Fibroblast of the aortic adventitia (primary cell): ENCODE measurements around the gene HEPACAM. TPM values are rescaled to one million over a fixed set of nuclear protein-coding genes. Genes with fewer than 3 reads are reported as not detected.
A peak's percentile ranks its signal among the peaks of the same experiment; 100 is the strongest.

ENCODE experiments used
- DNase-seq: peaks from one replicate; pipeline ENCODE4 v3.0.0-alpha.2; 2010; ENCODE audit warnings: low read depth
- H3K4me3 ChIP-seq: 2 replicates; pipeline ENCODE4 v1.5.1; 2011; ENCODE audit warnings: low read depth, mild to moderate bottlenecking, control low read depth, low read length, moderate library complexity
- total RNA-seq: library from RNA; depleted of rRNA; stranded (reverse); fragments of >200 nt; gene quantifications from 2 replicates; pipeline ENCODE4 v1.2.3, GENCODE V29; 2012; ENCODE audit warnings: low replicate concordance
- TF ChIP-seq, protein P1 (sequence below): IDR thresholded peaks from 2 replicates; pipeline ENCODE4 v1.5.1; 2011; ENCODE audit warnings: mild to moderate bottlenecking, low read length, control low read depth, inconsistent platforms; ENCODE audit not compliant: insufficient read depth

Gene HEPACAM
- total RNA-seq, 1 donor: not detected

DNA sequence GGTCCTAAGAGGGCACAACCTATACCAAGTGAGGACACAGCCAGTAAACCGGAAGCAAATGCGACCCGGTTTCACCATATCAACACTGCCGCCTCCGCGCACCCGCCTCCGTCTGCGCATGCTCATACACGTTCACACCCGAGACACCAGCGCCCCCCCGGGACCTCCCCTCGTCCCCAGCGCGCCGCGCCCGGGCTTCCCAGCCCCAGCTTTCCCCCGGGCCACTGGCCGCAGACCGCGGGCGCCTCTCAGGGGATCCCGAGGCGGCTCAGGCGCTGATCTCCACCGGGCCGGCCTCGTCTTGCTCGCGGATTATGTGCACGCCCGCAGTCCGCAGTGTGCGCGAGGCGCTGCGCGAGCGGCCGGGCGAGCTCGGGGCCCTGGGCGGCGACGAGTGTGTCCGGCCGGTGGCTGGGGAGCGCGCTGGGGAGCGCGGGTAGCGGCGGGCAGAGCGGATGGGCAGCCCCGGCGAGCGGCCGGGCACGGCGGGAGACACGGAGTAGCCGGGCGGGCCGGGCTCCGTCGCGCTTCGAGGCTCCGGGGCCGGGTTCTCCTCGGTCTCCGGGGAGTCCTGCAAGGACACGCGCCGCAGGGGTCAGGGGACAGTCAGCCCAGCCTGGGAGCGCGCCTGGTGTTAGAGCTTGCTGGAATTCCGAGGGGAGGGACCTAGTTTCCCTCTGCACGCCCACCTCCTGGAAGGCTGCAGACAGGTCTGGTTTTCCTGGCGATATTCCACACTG lies 14.8 kb downstream of the HEPACAM start:
- peak; percentile 31 for DNase-seq
- peak overlapping the region; percentile 17 for H3K4me3 ChIP-seq
- TF ChIP-seq, protein P1, sequence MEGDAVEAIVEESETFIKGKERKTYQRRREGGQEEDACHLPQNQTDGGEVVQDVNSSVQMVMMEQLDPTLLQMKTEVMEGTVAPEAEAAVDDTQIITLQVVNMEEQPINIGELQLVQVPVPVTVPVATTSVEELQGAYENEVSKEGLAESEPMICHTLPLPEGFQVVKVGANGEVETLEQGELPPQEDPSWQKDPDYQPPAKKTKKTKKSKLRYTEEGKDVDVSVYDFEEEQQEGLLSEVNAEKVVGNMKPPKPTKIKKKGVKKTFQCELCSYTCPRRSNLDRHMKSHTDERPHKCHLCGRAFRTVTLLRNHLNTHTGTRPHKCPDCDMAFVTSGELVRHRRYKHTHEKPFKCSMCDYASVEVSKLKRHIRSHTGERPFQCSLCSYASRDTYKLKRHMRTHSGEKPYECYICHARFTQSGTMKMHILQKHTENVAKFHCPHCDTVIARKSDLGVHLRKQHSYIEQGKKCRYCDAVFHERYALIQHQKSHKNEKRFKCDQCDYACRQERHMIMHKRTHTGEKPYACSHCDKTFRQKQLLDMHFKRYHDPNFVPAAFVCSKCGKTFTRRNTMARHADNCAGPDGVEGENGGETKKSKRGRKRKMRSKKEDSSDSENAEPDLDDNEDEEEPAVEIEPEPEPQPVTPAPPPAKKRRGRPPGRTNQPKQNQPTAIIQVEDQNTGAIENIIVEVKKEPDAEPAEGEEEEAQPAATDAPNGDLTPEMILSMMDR: no peak

DNA sequence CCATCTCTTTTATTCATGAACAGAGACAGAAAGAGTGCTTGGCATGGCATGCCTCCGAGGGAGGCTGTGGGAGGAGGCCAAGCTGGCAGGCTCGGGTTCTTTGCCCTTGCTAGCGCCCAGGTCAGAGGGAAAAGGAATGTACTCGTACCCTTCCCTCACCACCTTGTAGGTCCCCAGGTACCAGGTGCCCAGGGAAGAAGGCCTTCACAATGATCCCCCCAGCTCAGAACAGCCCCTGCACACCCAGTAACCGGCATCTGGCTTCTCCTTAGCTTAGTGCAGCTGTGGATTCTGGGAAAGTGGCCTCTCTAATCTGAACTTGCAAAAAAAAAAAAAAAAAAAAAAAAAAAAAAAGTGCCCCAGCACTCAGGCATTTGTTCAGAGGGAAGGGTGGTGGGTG lies 15.5 kb downstream of the HEPACAM start:
- no peak for DNase-seq
- TF ChIP-seq, protein P1: no peak
- H3K4me3 ChIP-seq: no peak overlapping the region

DNA sequence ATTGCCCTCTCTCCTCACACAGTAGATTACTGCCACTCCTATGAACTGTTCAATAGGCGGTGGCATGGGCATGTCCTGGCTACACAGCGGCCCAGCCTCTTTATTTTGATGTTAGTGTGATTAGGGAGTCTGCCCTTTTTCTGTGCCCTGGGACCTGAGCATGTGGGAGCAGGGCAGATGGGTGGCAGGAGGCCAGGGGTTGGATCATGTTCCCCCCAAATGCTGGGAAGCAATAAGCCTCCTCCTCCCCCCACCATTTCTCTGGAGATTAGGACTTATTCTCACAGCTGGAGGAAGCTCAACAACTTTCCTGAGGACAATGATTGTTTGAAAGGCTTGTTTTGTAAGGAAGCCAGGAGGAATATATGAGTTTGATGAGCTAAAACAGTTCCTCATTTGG lies 15.9 kb downstream of the HEPACAM start:
- TF ChIP-seq, protein P1: no peak
- no peak overlapping the region for H3K4me3 ChIP-seq
- DNase-seq: no peak

DNA sequence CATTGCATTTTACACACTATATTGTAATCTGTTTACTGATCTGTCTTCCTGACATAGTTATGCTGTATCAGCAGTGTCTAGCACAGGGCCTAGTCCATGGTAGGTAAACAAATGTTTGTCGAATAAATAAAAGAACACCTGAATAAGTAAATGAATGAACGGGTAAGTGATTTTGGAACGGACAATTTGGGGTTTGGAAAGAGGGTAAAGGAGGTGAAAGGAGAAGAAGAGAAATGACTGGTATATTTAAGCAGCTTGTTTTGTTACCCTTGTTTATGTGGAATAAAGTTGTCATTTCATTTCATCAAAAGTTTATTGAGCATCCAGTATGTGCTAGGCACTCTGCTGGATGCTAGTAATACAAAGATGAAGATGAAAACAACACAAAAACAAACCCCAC lies 16.9 kb downstream of the HEPACAM start, which contains the start of gene HEPN1:
Gene HEPN1 (plus strand): TSS at position 301 of the 400 bp plus-strand sequence.
- TF ChIP-seq, protein P1: no peak
- no peak for DNase-seq
- H3K4me3 ChIP-seq: no peak within 1 kb of the TSS

DNA sequence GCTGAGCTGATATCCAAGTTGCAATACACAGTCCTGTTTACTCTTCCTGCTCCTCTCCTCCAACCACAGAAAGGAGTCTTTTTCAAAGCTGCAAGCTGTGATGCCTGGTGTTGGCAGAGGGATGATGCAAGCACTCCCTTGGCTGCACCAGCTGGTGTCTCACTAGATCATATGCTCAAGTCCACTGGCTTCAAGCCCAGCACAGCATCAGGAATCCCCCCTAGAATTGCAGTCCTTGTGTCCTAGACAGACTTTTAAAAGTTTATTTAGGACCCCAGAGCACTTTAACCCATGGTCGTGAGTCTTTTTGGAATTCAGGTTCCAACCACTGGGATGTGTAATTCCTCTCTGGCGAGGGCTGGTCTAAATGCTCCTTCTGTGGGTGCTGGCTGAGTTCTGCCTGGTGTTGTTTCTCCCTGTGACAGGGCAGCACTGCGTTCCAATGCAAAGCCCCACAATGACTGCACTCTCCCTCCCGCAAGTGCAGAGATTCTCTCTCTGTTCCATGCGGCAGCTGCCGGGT lies 18.7 kb downstream of the HEPACAM start:
- no peak overlapping the region for H3K4me3 ChIP-seq
- TF ChIP-seq, protein P1: no peak
- peak; percentile 56 for DNase-seq

DNA sequence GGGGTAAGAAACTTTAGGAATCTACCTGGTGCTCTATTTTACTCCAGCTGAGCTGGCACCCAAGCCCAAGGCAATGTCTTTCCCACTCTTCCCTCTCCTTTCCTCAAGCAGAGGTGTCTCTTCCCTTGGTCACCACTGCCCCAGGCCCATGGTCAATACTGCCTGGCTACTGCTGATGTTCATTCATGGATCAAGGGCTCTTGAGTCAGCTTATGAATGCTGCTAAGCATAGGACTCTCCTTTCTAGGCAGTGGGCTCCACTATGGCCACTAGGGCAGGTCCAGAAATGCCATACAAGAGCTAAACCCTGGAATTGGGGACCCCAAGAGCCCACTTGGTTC lies 19.5 kb downstream of the HEPACAM start:
- no peak overlapping the region for H3K4me3 ChIP-seq
- DNase-seq: no peak
- TF ChIP-seq, protein P1: no peak
